ENCODE data around the gene ARHGAP4. TPM values are rescaled to one million over a fixed set of nuclear protein-coding genes. Genes with fewer than 3 reads are reported as not detected.

ARHGAP4 gene
- total RNA-seq, 1 experiment from 2014 or later, result 1.9 TPM

- no peak for DNase-seq (ENCODE audit: low read depth)
Observed at GRCh38 chrX:153927672-153927921, 1.5 kb upstream of the ARHGAP4 start.

- peak; percentile 72 for DNase-seq (ENCODE audit: low read depth)
Observed at GRCh38 chrX:153926858-153927671, 1.0 kb upstream of the ARHGAP4 start.

GRCh38 chrX:153926552-153926857 lies 441 bp upstream of the ARHGAP4 start:
- DNase-seq (ENCODE audit: low read depth), result no peak

DNA sequence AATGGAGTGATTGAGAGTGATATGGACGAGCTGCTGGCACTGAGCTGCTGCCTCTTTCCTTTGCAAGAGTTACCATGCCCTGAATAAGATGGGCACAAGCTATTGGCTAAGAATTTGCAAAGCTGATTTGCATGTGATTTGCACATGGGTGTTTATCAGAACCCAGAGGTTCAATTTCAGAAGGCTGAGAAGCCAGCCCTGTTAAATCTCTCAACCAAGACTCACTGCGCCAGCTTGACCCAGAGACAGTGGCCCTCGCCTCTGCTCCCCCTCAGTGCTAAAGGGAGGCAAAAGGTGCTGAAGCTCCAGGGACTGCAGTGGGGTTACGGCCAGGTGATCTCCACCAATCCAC lies 701 bp downstream of the ARHGAP4 start:
- DNase-seq (ENCODE audit: low read depth), result no peak

DNA sequence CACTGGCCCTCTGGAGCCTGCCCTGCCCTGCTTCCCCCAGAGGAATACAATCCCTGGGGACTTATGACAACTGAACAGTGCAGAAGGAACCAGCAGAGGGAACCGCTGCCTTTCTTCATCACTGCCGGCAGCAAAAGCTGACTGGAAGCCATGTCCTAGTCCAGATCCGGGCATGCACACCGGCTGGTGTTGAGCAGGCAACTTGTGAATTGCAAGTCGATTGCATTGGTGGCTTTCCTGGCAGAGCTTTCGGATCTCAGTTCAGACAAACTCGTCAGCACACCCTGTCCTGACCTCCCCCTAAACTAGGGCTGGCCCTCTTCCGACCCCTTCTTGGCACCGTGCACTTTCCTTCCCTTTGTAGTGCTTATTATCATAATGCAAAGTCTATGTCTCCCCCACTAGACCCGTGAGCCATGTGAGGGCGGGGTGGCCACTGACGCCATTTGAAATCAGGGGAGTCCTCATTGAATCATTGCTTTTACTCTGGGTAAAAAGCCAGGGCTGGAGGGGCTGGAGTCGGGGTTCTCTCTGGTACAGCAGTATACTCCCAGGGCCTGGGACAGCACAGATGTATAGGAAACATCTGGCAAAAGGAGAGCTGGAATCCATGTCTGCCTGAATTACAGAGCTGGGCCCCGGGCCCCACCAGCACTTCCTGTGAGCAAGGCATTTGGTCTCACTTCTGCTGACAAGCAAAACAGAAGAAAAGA lies 1.8 kb downstream of the ARHGAP4 start:
- DNase-seq (ENCODE audit: low read depth), result peak; percentile 51

DNA sequence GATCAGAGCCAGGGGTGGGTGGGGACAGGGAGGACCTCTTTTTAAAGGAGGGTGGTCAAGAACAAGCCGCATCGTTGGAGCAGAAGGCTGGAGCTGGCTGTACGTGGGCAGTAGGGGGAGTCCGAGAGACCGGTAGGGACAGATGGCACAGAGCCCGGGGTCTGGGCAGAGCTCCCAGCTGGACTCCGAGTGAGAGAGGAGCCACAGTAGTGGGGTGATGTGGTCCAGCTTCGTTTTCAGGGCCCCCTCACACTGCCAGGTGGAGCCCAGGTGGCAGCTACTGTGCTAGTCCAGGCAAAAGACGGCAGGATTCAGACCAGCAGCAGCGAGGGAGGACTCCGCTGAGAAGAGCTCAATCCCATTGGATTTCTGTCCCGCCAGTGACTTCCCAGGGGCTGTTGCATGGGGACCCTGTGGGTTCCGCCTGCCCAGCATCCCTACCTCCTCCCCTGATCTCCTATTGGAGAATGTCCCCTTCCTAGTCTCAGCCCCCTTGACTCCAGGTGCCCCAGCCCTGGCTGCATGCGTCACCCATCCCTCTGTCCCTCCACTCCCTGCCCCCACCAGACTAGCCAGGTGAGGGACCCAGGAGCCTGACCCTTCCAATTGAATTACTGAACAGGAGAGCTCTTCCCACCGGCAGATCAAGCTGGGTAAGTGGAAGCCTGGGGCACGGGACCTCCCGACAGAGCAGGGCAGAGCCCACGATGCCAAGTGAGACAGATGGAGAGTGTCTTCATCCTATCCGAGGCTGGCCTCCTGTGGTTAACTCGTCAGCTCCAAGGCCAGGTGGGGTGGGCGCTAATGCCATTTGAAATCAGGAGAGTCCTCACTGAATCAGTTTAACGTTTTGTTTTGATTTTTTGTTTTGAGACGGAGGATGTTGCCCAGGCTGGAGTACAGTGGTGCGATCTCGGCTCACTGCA lies 2.9 kb downstream of the ARHGAP4 start:
- DNase-seq (ENCODE audit: low read depth), result peak; percentile 50

- peak; percentile 20 for DNase-seq (ENCODE audit: low read depth)
Observed at GRCh38 chrX:153921511-153922446, 4.3 kb downstream of the ARHGAP4 start.

DNA sequence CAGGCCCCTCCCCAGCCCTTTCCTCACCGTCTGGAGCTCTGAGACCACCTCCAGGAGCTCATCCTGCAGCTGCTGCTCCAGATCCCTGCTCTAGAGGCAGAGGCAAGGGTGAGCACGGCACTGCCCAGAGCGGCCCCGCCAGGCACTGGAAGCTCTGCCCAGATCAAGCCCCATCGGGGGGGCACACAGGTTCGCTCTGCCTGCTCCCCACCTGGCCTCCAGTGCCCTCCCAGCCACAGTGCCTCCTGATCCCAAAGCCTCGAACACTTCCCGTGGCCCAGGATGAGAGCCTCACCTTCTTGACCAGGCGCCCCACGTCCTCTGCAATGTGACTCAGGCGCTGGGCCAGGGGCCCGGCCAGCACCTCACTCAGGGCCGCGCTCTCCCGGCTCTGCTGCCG lies 5.0 kb downstream of the ARHGAP4 start:
- DNase-seq (ENCODE audit: low read depth), result no peak

DNA sequence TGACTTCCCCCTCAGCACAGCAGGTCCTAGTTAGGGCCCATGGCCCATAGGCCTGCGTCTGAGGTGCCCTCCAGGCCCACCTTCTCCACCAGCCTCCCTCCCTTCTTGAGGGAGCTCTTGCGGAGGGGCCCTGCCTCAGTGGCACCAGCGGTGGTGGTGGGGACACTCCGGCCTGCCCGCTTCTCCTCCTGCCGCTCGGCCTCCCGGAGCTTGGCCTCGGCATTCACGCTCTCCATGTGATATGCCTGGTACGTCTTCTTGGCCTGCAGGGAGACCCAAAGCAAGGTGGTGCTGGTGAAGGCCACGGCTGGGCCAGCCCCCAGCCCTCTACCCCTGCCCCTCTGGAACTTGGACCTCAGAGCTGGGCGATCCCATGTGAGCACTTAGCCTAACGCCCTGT lies 5.5 kb downstream of the ARHGAP4 start:
- no peak for DNase-seq (ENCODE audit: low read depth)

DNA sequence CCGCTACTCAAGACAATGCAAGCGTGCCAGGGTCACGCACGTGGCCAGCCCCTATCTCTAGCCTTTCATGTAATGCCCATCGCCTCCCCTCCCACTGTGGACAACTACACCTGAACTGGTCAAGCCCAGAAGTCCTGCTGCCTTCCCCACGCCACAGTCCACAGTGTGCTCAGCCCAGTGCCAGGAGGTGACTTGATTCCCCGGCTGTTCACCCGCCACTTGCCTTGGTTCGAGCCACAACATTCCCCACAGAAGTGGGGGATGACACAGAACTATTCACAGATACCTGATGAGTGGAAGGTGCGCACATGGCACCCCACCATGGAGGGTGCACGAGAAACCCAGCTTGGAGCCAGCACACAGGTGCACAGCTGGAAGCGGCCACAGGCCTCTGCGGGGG lies 6.8 kb downstream of the ARHGAP4 start:
- DNase-seq (ENCODE audit: low read depth), result no peak

DNA sequence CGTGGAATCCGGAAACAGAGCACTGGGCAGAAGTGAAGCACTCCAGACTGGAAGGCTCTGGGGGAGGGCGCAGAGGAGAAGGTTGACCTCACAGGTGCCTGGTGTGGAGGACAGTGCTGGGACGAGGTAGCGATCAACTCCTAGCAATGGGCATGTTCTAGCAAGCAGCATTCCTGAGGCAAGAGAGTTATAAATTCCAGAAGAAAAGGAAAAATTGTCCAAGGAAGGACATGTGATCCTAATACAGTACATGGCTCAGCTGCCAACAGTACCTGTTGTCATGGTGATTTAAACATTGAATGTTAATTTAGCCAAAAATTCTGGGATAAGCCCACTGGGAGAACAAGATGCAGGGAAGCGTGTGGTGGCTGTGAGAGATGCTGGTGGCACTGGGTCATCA lies 8.2 kb downstream of the ARHGAP4 start:
- no peak for DNase-seq (ENCODE audit: low read depth)

DNA sequence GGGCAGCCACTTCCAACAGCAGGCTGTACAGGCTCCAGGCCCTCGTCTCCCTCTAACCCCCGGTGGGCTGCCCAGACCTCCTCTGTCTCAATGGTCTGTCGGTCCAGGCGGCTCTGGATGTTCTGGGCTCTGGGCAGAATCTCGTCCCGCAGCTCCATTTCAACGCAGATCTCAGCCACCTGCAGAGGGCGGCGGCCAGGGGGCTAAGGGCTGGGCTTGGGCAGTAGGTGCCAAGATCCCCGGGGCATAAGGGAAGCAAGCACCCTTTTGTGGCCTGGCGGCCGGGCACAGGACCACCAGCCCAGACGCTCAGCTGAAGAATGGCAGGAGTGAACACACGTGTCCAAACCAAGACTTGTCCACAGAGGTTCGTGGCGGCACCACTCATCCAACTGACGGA lies 12.4 kb downstream of the ARHGAP4 start:
- no peak for DNase-seq (ENCODE audit: low read depth)

DNA sequence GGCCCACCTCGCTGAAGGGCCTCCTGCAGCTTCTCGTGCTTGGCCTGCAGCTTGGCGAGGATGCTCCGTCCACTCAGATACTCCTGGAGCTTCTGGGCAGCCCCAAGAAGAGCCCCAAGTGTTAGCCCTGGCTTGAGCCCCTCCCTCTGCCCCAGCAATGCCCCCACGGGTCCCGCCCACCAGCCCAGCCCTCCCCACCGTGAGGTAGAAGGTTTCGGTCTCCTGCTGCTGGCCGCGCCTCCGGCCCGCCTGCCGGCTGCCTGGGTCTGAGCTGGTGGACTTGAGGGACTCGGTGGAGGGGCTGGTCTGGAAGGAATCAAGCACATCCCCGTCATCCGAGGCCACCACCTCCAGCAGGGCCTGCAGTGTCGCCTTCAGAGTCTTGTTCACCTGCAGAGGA lies 12.9 kb downstream of the ARHGAP4 start:
- DNase-seq (ENCODE audit: low read depth), result no peak

GRCh38 chrX:153911798-153912197 lies 14.3 kb downstream of the ARHGAP4 start:
- no peak for DNase-seq (ENCODE audit: low read depth)

GRCh38 chrX:153910446-153910845 lies 15.6 kb downstream of the ARHGAP4 start:
- DNase-seq (ENCODE audit: low read depth), result no peak

DNA sequence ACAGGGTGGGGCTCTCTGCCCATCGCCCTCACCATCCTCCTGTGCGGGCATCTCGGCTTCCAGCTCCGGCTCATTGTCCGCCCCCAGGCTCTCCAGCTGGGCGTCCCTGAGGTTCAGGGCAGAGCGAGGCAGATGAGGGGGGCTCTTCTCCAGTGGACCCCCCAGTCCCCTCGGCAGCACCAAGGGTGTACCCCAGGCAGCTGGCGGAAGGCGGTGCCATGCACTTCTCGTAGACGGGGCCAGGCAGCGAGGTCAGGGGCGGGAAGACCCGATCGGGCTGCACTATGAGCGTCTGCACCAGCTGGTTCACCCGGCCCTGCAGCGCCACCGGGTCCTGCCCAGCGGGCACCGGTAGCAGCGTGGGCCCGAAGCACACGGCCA lies 16.1 kb downstream of the ARHGAP4 start:
- no peak for DNase-seq (ENCODE audit: low read depth)

DNA sequence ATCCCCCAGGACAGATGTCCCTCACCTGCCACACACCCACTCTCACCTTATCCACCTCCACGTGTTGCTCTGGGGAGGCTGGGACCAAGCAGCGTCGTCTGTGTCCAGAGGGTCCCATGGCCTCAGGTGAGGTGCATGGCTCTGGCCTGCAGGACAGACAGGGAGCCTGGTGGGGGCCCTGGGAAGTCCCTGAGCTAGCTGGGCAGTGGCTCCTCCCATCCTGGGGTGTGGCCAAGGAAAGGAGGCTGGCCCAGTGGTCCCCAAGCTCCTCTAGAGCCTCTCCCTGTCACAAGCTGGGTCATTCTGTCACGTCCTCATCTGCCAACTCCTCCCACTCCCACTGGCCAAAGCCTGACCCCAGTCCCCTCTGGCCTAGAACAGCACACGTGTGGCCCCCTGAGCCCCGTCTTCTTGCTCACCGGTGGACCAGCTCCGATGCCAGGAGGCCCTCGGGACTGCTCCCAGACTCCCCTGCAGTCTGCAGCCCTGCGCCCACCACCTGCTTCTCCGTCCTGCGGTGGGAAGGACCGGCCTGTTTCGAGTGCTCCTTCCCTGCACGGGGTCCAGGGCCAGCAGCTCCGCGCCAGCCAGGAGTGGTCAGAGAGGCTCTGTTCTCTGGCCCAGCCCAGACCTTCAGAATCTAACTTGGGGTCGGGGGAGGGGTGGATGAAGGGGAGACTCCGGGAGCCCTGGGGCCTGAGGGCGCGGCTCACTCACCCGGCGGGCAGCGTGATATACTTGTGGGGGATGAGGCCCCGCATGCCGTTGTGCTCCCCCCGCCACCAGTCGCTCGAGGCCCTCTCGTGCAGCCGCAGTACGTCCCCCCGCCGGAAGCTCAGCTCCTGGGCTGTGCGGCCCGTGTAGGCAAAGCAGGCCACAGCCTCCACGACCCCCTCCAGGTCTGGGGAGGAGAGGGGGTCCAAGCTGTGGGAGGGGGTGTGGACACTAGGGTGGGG lies 16.8 kb downstream of the ARHGAP4 start:
- DNase-seq (ENCODE audit: low read depth), result no peak

- no peak for DNase-seq (ENCODE audit: low read depth)
Observed at GRCh38 chrX:153908219-153908860, 17.7 kb downstream of the ARHGAP4 start.

GRCh38 chrX:153907456-153907855 lies 18.6 kb downstream of the ARHGAP4 start:
- DNase-seq (ENCODE audit: low read depth), result no peak

Measured in RPMI7951 (cell line).